ENCODE measurements around the gene CCL16. TPM values are rescaled to one million over a fixed set of nuclear protein-coding genes. Genes with fewer than 3 reads are reported as not detected.
"Not testable (repeated sequence)": the region's sequence is repeated elsewhere in the genome, so short reads cannot be mapped to it uniquely, and the experiment has no call there.

CCL16 gene, protein sequence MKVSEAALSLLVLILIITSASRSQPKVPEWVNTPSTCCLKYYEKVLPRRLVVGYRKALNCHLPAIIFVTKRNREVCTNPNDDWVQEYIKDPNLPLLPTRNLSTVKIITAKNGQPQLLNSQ
- total RNA-seq: not detected

- Mint-ChIP-seq H3K27ac (no peak within 1 kb of the TSS), H3K4me3 (no peak within 1 kb of the TSS), H3K9me3 (ENCODE audit: insufficient read depth) (no peaks in the 10 kb centered on the region), H3K36me3 (ENCODE audit: low read depth) (no peaks in the 10 kb centered on the region), H3K4me1 (ENCODE audit: low read depth) (no peaks in the 10 kb centered on the region), H3K27me3 (ENCODE audit: low read depth) (peaks cover 9% of the 10 kb centered on the region)
- DNase-seq (no peak), ATAC-seq (no peak)
- ChIA-PET CTCF (interaction anchor here (1.2 to 11.9 kb wide), 4 partner anchors 12 to 167 kb away, joined by 5 to 174 read pairs (median 16); no protein-coding TSS in a partner anchor), POLR2A (interaction anchor here (0.5 kb wide), 1 partner anchor 19 kb away, joined by 3 read pairs; no protein-coding TSS in a partner anchor)
Measured at GRCh38 chr17:35981246-35981645, at the start of gene CCL16. Gene CCL16 (minus strand): TSS chr17:35981497. CDS start chr17:35981420, 77 bp downstream.

DNA sequence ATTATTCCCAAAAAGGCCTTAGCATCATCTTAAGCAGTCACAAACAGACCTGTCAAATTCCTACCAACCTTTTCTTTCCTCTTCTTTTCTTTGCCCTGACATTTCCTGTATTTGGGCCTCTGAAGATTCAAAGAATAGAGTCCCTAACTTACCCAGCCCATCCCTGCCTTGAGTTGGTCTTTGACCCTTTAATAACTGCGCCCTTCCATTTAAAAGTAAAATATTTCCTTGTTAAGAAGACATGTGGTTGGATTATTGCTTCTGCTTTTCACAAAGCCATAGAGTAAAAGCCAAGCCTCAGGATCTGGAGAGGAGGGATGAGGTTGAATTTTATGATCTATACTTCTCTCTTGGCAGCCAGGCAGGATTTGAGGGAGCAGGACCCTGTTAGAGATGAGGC is 49.7 kb upstream of the CCL16 start:
- ChIA-PET POLR2A (no interaction called here), CTCF (no interaction called here)
- no peaks in the 10 kb centered on the region for H3K4me1 Mint-ChIP-seq (ENCODE audit: low read depth)
- DNase-seq (no peak), ATAC-seq (no peak)
- H3K27me3 Mint-ChIP-seq (ENCODE audit: low read depth): peaks cover 50% of the 10 kb centered on the region
- H3K27ac Mint-ChIP-seq: no peak overlapping the region
- no peaks in the 10 kb centered on the region for H3K36me3 Mint-ChIP-seq (ENCODE audit: low read depth)
- no peak overlapping the region for H3K4me3 Mint-ChIP-seq
- no peaks in the 10 kb centered on the region for H3K9me3 Mint-ChIP-seq (ENCODE audit: insufficient read depth)

DNA sequence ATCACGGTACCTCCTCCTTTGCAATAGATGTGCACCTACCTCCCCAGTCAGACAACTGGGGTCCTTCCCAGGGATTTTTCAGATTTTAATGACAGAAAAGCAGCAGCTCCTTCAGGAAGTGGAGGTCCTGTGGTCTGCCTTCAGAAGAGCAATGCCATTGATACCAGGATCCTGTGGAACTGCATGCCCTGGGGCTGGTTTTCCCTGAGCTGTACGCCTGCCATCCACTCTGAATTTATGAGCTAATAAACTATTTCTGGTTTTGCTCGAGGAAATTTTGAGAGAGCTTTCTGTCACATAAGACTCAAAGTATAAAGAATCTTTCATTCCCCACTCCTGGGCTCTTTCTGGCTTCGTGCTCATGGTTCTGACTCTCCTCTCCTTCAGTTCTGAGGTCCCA is 46.5 kb upstream of the CCL16 start:
- Mint-ChIP-seq H3K36me3 (ENCODE audit: low read depth) (no peaks in the 10 kb centered on the region), H3K9me3 (ENCODE audit: insufficient read depth) (no peaks in the 10 kb centered on the region), H3K27ac (no peak overlapping the region), H3K4me1 (ENCODE audit: low read depth) (no peaks in the 10 kb centered on the region), H3K4me3 (no peak overlapping the region), H3K27me3 (ENCODE audit: low read depth) (peaks cover 34% of the 10 kb centered on the region)
- ATAC-seq: no peak
- POLR2A ChIA-PET: no interaction called here
- DNase-seq: no peak
- CTCF ChIA-PET: interaction anchor here (0.6 kb wide), 1 partner anchor 42 kb away, joined by 3 read pairs; no protein-coding TSS in a partner anchor

GRCh38 chr17:36024106-36024869 is 43.0 kb upstream of the CCL16 start:
- Mint-ChIP-seq H3K4me1 (ENCODE audit: low read depth) (no peaks in the 10 kb centered on the region), H3K36me3 (ENCODE audit: low read depth) (no peaks in the 10 kb centered on the region), H3K27me3 (ENCODE audit: low read depth) (peaks cover 35% of the 10 kb centered on the region), H3K27ac (no peak overlapping the region), H3K9me3 (ENCODE audit: insufficient read depth) (no peaks in the 10 kb centered on the region), H3K4me3 (no peak overlapping the region)
- ATAC-seq (no peak), DNase-seq (no peak)
- ChIA-PET CTCF (no interaction called here), POLR2A (no interaction called here)

DNA sequence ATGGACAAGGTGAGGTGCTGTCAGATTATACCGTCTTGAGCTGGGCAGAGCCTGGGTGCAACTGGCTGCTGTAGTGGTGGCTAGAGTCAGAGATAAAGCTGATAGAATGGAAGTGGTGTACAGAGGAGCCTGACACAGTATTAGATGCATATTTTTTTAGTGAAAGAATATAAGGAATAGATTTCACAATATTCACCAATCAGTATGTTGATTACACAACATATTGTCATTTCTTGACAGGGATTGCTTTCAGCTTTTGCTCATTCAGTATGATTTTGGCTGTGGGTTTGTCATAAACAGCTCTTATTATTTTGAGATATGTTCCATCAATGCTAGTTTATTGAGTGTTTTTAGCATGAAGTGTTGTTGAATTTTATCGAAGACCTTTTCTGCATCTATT is 38.1 kb upstream of the CCL16 start:
- CTCF ChIA-PET: interaction anchor here (1.1 to 1.9 kb wide), 2 partner anchors 14 to 50 kb away, joined by 4 to 5 read pairs; no protein-coding TSS in a partner anchor
- POLR2A ChIA-PET: interaction anchor here (1.8 kb wide), 1 partner anchor 15 kb away, joined by 4 read pairs; no protein-coding TSS in a partner anchor
- ATAC-seq (no peak), DNase-seq (no peak)
- no peaks in the 10 kb centered on the region for H3K4me1 Mint-ChIP-seq (ENCODE audit: low read depth)
- H3K9me3 Mint-ChIP-seq (ENCODE audit: insufficient read depth): no peaks in the 10 kb centered on the region
- H3K4me3 Mint-ChIP-seq: no peak overlapping the region
- H3K27me3 Mint-ChIP-seq (ENCODE audit: low read depth): peaks cover 31% of the 10 kb centered on the region
- no peak overlapping the region for H3K27ac Mint-ChIP-seq
- H3K36me3 Mint-ChIP-seq (ENCODE audit: low read depth): no peaks in the 10 kb centered on the region

- no peaks in the 10 kb centered on the region for H3K9me3 Mint-ChIP-seq (ENCODE audit: insufficient read depth)
Measured at GRCh38 chr17:36017799-36018198, 36.5 kb upstream of the CCL16 start, which contains the start of gene CCL23. Gene CCL23 (minus strand): TSS chr17:36017972. CDS start chr17:36017897, 75 bp downstream.

DNA sequence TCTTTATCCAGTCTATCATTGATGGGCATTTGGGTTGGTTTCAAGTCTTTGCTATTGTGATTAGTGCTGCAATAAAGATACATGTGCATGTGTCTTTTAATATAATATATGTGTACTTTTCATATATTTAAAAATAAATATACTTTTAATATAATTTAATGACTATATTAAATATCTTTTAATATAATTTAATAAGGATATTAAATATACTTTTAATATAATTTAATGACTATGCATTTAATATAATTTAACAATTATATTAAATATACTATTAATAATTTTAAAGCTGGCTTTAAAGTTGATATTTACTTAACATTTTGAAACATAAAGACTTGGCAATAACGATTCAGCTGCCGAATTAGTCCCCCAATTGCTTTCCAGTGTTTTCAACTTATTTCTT is 35.3 kb upstream of the CCL16 start:
- ChIA-PET CTCF (no interaction called here), POLR2A (no interaction called here)
- ATAC-seq (no peak), DNase-seq (no peak)
- Mint-ChIP-seq H3K27me3 (ENCODE audit: low read depth) (peaks cover 25% of the 10 kb centered on the region), H3K27ac (no peak overlapping the region), H3K4me3 (no peak overlapping the region), H3K4me1 (ENCODE audit: low read depth) (no peaks in the 10 kb centered on the region), H3K9me3 (ENCODE audit: insufficient read depth) (no peaks in the 10 kb centered on the region), H3K36me3 (ENCODE audit: low read depth) (no peaks in the 10 kb centered on the region)

More at GRCh38 chr17:36017799-36018198, 36.5 kb upstream of the CCL16 start, which contains the start of gene CCL23:
- Mint-ChIP-seq H3K27me3 (ENCODE audit: low read depth) (peaks cover 29% of the 10 kb centered on the region), H3K27ac (no peak within 1 kb of the TSS), H3K36me3 (ENCODE audit: low read depth) (no peaks in the 10 kb centered on the region), H3K4me1 (ENCODE audit: low read depth) (no peaks in the 10 kb centered on the region), H3K4me3 (no peak within 1 kb of the TSS)
- CTCF ChIA-PET: interaction anchor here (1.2 kb wide), 1 partner anchor 55 kb away, joined by 4 read pairs; no protein-coding TSS in a partner anchor
- DNase-seq: no peak
- POLR2A ChIA-PET: no interaction called here
- no peak for ATAC-seq

- H3K36me3 Mint-ChIP-seq (ENCODE audit: low read depth); H3K27ac Mint-ChIP-seq; H3K4me1 Mint-ChIP-seq (ENCODE audit: low read depth); H3K4me3 Mint-ChIP-seq; H3K9me3 Mint-ChIP-seq (ENCODE audit: insufficient read depth); ATAC-seq; POLR2A ChIA-PET; DNase-seq: not testable (repeated sequence)
- peaks cover 22% of the 10 kb centered on the region for H3K27me3 Mint-ChIP-seq (ENCODE audit: low read depth)
- CTCF ChIA-PET: interaction anchor here (0.7 kb wide), 1 partner anchor 47 kb away, joined by 3 read pairs; no protein-coding TSS in a partner anchor
Measured at GRCh38 chr17:36015895-36016294, 34.6 kb upstream of the CCL16 start.

- Mint-ChIP-seq H3K9me3 (ENCODE audit: insufficient read depth) (no peaks in the 10 kb centered on the region), H3K27ac (no peak overlapping the region), H3K27me3 (ENCODE audit: low read depth) (peaks cover 13% of the 10 kb centered on the region), H3K36me3 (ENCODE audit: low read depth) (no peaks in the 10 kb centered on the region), H3K4me1 (ENCODE audit: low read depth) (no peaks in the 10 kb centered on the region), H3K4me3 (no peak overlapping the region)
- CTCF ChIA-PET: interaction anchor here (0.6 kb wide), 1 partner anchor 10 kb away, joined by 3 read pairs; no protein-coding TSS in a partner anchor
- POLR2A ChIA-PET: no interaction called here
- DNase-seq (no peak), ATAC-seq (no peak)
Measured at GRCh38 chr17:36014946-36015345, 33.6 kb upstream of the CCL16 start.

- CTCF ChIA-PET: no interaction called here
- Mint-ChIP-seq H3K27me3 (ENCODE audit: low read depth) (peaks cover 7% of the 10 kb centered on the region), H3K4me3 (no peak overlapping the region), H3K27ac (no peak overlapping the region), H3K9me3 (ENCODE audit: insufficient read depth) (no peaks in the 10 kb centered on the region), H3K36me3 (ENCODE audit: low read depth) (no peaks in the 10 kb centered on the region), H3K4me1 (ENCODE audit: low read depth) (no peaks in the 10 kb centered on the region)
- ATAC-seq (no peak), DNase-seq (no peak)
- POLR2A ChIA-PET: no interaction called here
Measured at GRCh38 chr17:36011201-36011600, 29.9 kb upstream of the CCL16 start.

DNA sequence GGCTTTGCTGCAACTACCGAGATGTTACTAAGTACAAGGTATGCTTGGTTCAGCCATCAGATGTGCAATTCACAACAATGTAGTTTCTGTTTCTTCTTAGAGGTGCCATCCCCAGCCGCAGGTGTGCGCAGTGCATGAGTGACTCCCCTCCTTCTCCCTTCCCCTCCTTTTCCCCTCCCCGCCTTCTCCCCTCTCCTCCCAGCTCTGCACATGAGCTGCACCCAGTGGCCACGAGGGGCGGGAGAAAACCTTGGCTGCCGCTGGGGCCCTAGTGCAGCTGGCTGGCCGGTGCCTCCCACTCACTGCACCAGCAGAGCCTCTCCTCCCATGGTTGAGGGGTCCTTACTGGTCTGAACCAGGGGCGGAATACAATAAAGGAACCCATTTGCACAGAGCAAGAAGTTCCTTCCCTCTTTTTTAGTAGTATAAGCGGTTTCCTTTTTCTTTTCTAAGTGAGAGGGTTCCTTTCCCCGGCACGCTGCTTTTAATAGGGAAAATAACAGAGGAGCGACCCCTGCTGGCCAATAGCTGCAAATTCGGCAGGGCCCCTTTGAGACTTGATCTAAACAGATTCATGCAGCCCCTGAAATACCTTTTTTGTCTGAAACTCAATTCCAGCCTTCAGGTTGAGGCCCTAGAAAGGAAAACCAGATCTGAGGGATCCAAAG is 27.8 kb upstream of the CCL16 start:
- H3K4me3 Mint-ChIP-seq: no peak overlapping the region
- no peak overlapping the region for H3K27ac Mint-ChIP-seq
- CTCF ChIA-PET: interaction anchor here (1.1 kb wide), 1 partner anchor 119 kb away, joined by 4 read pairs; no protein-coding TSS in a partner anchor
- ATAC-seq (no peak), DNase-seq (peak; percentile 27)
- no peaks in the 10 kb centered on the region for H3K36me3 Mint-ChIP-seq (ENCODE audit: low read depth)
- no peaks in the 10 kb centered on the region for H3K9me3 Mint-ChIP-seq (ENCODE audit: insufficient read depth)
- peaks cover 7% of the 10 kb centered on the region for H3K4me1 Mint-ChIP-seq (ENCODE audit: low read depth)
- peaks cover 5% of the 10 kb centered on the region for H3K27me3 Mint-ChIP-seq (ENCODE audit: low read depth)
- POLR2A ChIA-PET: no interaction called here

Measured in activated CD8-positive, alpha-beta T cell treated with anti-CD3 and anti-CD28 coated beads, Interleukin-2, amount 10 ng/mL, durations not matched to agents 7 days and 5 days (primary cell).